Skeletal muscle tissue (tissue), 4 donors: ENCODE data around the gene DIP2C. TPM values are rescaled to one million over a fixed set of nuclear protein-coding genes. Genes with fewer than 3 reads are reported as not detected.

Source experiments
- H3K27ac ChIP-seq: one replicate; pipeline ENCODE4 v1.7.0; 2013; ENCODE audit warnings: mild to moderate bottlenecking, low read depth, low read length, inconsistent platforms
- H3K27me3 ChIP-seq, 3 donors: one replicate each; pipeline ENCODE4 v1.7.0; 2013; ENCODE audit warnings: low read length in 3 of 3; ENCODE audit not compliant: control insufficient read depth in 3 of 3, insufficient read depth in 3 of 3
- H3K36me3 ChIP-seq, 3 donors: one replicate each; pipeline ENCODE4 v1.7.0; 2013; ENCODE audit warnings: low read length in 3 of 3; ENCODE audit not compliant: control insufficient read depth in 3 of 3, insufficient read depth in 3 of 3
- H3K4me1 ChIP-seq, 3 donors: one replicate each; pipeline ENCODE4 v1.7.0; 2013; ENCODE audit warnings: low read length in 3 of 3, mild to moderate bottlenecking in 3 of 3; ENCODE audit not compliant: control insufficient read depth in 3 of 3, insufficient read depth in 3 of 3
- H3K4me3 ChIP-seq, 3 donors: one replicate each; pipeline ENCODE4 v1.7.0; 2013; ENCODE audit warnings: low read length in 3 of 3
- H3K9ac ChIP-seq, 3 donors: one replicate each; pipeline ENCODE4 v1.7.0; 2013; ENCODE audit warnings: low read length in 3 of 3, mild to moderate bottlenecking in 3 of 3, moderate library complexity in 2 of 3, low read depth in 1 of 3
- H3K9me3 ChIP-seq, 3 donors: one replicate each; pipeline ENCODE4 v1.7.0; 2013; ENCODE audit warnings: low read length in 3 of 3; ENCODE audit not compliant: control insufficient read depth in 3 of 3
- total RNA-seq: library from RNA; depleted of rRNA; stranded (reverse); fragments of >200 nt; gene quantifications from one replicate; pipeline ENCODE4 v1.2.3, GENCODE V29; 2014
- donor health status: Osteomylitis.

DIP2C gene
- total RNA-seq, 1 donor from 2014 or later, result 18.8 TPM

DNA sequence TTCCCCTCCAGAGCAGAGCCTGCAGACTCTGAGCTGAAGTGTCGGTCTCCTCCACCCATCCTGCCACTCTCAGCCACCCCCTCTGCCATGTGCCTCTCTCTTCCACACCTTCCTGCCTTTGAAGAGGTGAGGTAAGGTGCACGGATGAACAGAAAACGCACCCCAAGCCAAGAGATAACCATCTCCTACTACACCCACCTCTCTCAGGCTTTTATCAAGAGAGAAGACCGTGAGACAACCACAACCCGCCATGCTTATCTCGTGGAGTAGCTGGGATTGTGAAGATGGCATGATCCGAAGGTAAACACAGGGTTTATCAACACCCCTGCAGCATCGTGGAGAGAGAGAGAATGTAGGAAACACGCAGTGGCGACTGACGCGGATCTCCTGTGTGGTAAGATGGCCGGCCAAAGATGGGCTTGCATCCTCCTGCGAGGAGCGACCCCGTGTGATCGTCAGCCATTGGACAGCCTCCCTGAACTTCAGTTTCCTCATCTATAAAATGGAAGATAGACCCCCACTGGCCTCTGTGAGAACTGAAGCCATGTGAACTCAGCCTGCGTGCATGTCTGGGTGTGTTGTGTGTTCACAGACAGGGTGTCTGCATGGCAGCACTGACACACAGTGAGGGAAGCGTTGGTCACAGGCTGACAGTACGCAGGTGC lies 219.0 kb downstream of the DIP2C start:
- Histone ChIP-seq H3K4me3 (no peak overlapping the region), H3K27me3 (no peaks in the 10 kb centered on the region), H3K9ac (no peak overlapping the region), H3K27ac (no peak overlapping the region), H3K4me1 (no peaks in the 10 kb centered on the region), H3K9me3 (no peaks in the 10 kb centered on the region), H3K36me3 (peaks cover 21 to 30% (median 21%) of the 10 kb centered on the region in 3 donors)

DNA sequence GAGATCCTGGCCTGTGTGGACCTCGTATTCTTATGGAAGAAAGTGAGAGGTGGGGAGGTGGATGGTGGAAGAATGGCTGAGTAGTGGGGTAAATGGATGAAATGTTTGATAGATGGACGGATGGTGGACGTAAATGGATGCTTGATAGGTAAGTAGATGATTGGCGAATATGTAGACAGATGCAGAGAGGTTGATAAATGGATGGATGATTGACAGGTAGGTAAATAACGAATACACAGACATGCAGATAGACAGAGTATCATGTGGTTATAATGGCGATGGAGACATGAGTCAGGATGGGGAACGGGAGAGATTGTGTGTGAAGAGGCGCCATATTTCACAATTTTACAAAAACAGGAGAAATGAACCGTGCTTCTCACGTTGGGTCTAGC lies 219.5 kb downstream of the DIP2C start:
- Histone ChIP-seq H3K4me3 (no peak overlapping the region), H3K4me1 (no peaks in the 10 kb centered on the region), H3K9me3 (no peaks in the 10 kb centered on the region), H3K36me3 (peaks cover 21 to 30% (median 21%) of the 10 kb centered on the region in 3 donors), H3K27me3 (no peaks in the 10 kb centered on the region), H3K27ac (no peak overlapping the region), H3K9ac (no peak overlapping the region)

DNA sequence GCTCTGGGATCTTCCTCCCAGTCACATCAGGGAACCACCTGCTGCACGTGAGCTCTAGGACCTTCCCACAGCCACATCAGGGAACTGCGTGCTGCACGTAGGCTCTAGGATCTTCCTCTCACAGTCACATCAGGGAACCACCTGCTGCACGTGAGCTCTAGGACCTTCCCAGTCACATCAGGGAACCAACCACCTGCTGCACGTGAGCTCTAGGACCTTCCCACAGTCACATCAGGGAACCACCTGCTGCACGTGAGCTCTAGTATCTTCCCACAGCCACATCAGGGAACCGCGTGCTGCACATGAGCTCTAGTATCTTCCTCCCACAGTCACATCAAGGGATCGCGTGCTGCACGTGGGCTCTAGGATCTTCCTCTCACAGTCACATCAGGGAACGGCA lies 229.7 kb downstream of the DIP2C start:
- Histone ChIP-seq H3K27ac (no peak overlapping the region), H3K9ac (no peak overlapping the region), H3K9me3 (no peaks in the 10 kb centered on the region), H3K36me3 (peaks cover 0 to 4% (median 0%) of the 10 kb centered on the region in 3 donors), H3K27me3 (no peaks in the 10 kb centered on the region), H3K4me1 (peaks cover 0 to 15% (median 6%) of the 10 kb centered on the region in 3 donors), H3K4me3 (no peak overlapping the region)

DNA sequence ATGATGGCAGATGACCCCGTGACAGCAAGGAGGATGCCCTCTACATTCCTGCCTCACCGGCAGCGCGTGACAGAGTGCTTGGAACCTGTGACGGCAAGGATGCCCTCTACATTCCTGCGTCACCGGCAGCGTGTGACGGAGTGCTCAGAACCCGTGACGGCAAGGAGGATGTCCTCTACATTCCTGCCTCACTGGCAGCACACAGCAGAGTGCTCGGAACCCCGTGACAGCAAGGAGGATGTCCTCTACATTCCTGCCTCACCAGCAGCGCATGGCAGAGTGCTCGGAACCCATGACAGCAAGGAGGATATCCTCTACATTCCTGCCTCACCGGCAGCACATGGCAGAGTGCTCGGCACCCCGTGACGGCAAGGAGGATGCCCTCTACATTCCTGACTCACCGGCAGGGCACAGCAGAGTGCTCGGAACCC lies 231.0 kb downstream of the DIP2C start:
- H3K27me3 ChIP-seq, result no peaks in the 10 kb centered on the region
- H3K9me3 ChIP-seq, result no peaks in the 10 kb centered on the region
- no peak overlapping the region for H3K9ac ChIP-seq
- H3K4me3 ChIP-seq, result no peak overlapping the region
- no peak overlapping the region for H3K27ac ChIP-seq
- peaks cover 0 to 4% (median 0%) of the 10 kb centered on the region in 3 donors for H3K36me3 ChIP-seq
- H3K4me1 ChIP-seq, result peaks cover 0 to 21% (median 6%) of the 10 kb centered on the region in 3 donors

DNA sequence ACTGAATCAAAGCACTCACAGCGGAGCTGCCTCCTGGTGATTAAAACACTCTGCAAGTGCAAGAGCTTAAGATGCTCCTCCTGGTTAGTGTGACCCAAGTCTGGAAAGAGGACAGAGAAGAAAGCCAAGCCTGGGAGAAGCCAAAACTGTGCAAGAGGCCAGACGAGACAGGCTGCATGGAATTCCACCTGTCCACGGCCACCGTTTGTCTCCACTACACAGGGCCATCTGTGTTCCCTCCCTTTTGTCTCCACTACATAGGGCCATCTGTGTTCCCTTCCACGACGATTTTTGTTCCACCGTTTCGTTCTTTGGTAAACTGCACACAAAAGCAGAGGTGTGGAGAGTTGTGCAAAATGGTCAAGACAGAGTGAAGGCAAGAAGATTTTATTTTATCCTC lies 233.0 kb downstream of the DIP2C start:
- Histone ChIP-seq H3K27ac (no peak overlapping the region), H3K36me3 (peaks cover 0 to 4% (median 0%) of the 10 kb centered on the region in 3 donors), H3K4me3 (no peak overlapping the region)

DNA sequence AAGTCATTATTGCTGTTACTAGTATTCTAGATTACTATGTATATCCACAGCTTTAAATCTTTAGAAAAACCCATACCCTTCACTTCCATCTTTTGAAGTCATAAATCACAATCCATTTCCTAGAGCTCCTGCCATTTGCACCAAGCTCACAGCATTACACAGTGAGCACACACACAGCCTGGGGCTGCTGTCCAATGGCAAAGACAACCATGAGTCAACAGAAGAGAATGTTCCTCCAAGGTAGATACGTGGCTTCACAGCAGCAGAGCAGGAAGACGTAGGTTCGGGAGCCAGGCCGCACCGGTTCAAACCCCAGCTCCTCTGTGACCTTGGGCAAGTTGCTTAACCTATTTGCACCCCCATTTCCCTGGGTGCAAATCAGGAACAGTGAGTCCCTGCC lies 234.6 kb downstream of the DIP2C start:
- H3K9ac ChIP-seq, result no peak overlapping the region

More for the DNA sequence above, 233.0 kb downstream of the DIP2C start:
- Histone ChIP-seq H3K27me3 (no peaks in the 10 kb centered on the region), H3K9ac (no peak overlapping the region), H3K9me3 (no peaks in the 10 kb centered on the region), H3K4me1 (peaks cover 0 to 28% (median 6%) of the 10 kb centered on the region in 3 donors)

DNA sequence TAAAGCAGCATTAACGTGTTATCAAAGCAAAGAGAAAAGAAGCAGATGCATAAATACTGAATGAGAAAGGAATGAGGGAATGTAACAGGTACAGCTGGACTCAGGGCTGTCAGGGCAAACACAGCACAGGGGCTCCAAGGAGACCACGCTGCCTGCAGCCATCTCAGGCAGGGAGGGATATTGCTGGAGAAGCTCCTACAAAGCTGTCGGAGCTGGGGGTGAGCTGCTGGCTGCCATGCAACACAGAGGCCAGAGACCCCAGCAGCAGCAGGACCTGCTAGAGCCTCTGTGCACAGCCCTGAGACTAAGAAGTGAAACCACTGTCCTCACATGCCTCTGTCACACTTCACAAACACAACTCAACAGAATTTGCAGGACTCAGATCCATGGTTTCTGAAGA lies 235.8 kb downstream of the DIP2C start:
- H3K9ac ChIP-seq, result no peak overlapping the region
- no peaks in the 10 kb centered on the region for H3K9me3 ChIP-seq

More for the DNA sequence above, 234.6 kb downstream of the DIP2C start:
- Histone ChIP-seq H3K9me3 (no peaks in the 10 kb centered on the region), H3K27ac (no peak overlapping the region), H3K4me1 (peaks cover 0 to 36% (median 6%) of the 10 kb centered on the region in 3 donors), H3K27me3 (no peaks in the 10 kb centered on the region), H3K4me3 (no peak overlapping the region), H3K36me3 (peaks cover 0 to 4% (median 0%) of the 10 kb centered on the region in 3 donors)

DNA sequence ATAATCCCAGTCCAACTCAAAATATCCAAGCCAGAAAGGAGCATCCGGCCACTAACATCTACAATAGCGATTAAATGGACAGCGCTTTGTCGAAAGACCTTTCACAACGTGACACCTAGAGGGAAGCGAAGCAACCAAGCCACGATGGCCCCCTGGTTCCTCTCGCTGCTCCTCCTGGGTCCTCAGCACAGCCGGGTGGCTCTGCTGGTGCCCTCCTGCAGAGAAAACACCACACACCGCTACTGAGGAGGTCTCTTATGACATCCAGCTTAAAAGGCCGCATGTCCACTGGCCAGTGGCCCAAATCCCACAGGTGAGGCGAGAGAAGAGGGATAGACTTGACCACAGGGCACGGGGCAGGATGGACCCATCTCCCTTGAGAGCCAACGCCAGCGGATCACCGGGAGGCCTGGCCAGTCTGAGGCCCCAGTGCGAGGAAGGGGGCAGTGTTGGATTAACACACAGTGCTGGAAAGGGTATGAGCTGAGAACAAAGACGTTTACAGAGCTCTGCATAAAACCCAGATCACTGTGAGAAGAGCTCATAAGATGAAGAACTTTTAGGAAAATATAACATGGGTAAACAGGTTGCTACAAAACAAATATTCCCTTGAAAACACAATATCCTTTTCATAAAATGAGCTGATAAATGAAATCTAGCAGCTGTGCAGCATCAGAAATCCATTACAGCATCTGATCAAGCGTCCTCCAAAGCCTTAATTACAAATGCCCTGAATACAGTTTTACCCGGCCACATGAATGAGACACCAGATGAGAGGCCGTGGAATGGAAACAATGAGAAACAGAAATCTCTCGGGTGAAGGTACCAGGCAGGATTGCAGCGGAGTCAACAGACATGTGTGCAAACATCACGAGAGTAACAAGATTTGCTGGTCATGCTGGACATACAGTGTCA lies 236.7 kb downstream of the DIP2C start:
- H3K27me3 ChIP-seq, result no peaks in the 10 kb centered on the region
- no peaks in the 10 kb centered on the region for H3K9me3 ChIP-seq
- H3K36me3 ChIP-seq, result no peaks in the 10 kb centered on the region
- H3K9ac ChIP-seq, result no peak overlapping the region
- no peak overlapping the region for H3K4me3 ChIP-seq
- H3K4me1 ChIP-seq, result peaks cover 0 to 32% (median 6%) of the 10 kb centered on the region in 3 donors
- H3K27ac ChIP-seq, result no peak overlapping the region

More for the DNA sequence above, 235.8 kb downstream of the DIP2C start:
- Histone ChIP-seq H3K27me3 (no peaks in the 10 kb centered on the region), H3K4me1 (peaks cover 0 to 36% (median 6%) of the 10 kb centered on the region in 3 donors), H3K36me3 (no peaks in the 10 kb centered on the region), H3K4me3 (no peak overlapping the region), H3K27ac (no peak overlapping the region)

DNA sequence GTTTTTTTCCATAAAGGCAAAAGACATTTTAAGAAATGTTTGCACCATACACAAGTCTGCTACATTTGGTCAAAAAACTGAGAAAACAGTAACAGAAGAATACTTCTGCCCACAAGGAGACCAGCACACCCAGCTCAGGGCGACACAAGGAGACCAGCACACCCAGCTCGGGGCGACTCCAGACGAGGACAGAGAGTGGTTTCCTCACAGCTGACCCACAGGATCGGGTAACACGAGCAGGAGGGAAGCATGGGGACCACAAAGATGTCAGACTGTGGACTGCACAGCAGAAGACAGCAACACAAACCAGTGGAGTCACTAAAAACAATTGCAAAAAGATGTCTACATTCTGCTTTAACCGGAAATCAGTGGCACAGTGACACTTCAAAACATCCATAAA lies 237.6 kb downstream of the DIP2C start:
- Histone ChIP-seq H3K36me3 (no peaks in the 10 kb centered on the region), H3K27ac (no peak overlapping the region), H3K4me3 (no peak overlapping the region), H3K4me1 (peaks cover 0 to 32% (median 3%) of the 10 kb centered on the region in 3 donors), H3K27me3 (no peaks in the 10 kb centered on the region), H3K9me3 (no peaks in the 10 kb centered on the region), H3K9ac (no peak overlapping the region)

DNA sequence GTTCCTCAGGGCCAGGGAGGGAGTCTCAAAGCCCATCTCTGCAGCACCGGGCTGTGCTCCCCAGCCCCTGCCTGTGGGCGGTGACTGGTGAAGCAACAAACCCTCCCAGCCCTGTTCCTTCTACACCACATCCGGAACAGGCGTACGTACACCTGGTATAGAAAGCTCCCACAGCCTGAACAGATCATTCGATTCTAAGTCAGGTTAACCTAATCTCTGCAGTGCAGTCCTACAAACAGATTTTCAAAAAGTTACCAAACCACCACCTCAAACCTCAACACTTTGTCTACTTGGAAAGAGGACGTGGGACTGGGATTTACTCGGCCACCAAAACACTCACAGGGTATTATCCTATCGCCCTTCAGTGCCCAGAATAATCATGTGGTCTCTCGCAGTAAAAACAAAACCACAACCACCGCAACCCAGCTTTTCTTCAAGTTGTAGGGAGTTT lies 238.4 kb downstream of the DIP2C start:
- no peaks in the 10 kb centered on the region for H3K27me3 ChIP-seq
- no peak overlapping the region for H3K9ac ChIP-seq
- H3K4me1 ChIP-seq, result peaks cover 0 to 26% (median 3%) of the 10 kb centered on the region in 3 donors
- no peak overlapping the region for H3K27ac ChIP-seq
- no peaks in the 10 kb centered on the region for H3K36me3 ChIP-seq
- H3K4me3 ChIP-seq, result no peak overlapping the region
- H3K9me3 ChIP-seq, result no peaks in the 10 kb centered on the region
